Lower lobe of right lung (tissue), 2 donors: ENCODE data around the gene CRKL. TPM values are rescaled to one million over a fixed set of nuclear protein-coding genes. Genes with fewer than 3 reads are reported as not detected.

ENCODE experiments used
- ATAC-seq, 2 donors: fragments of 200-7000 bp; cut with Tn5 transposase; one replicate each; pipeline ENCODE4 v1.9.1; 2020 to 2022; ENCODE audit warnings: mild to moderate bottlenecking in 2 of 2, moderate library complexity in 2 of 2
- DNase-seq: peaks from one replicate; pipeline ENCODE4 v3.0.0-alpha.2; 2020
- H3K27ac ChIP-seq: fragments of 200-600 bp; one replicate; pipeline ENCODE4 v1.8.0; 2022
- H3K27me3 ChIP-seq: fragments of 200-600 bp; one replicate; pipeline ENCODE4 v1.8.0; 2022; ENCODE audit warnings: low read depth
- H3K36me3 ChIP-seq: fragments of 200-600 bp; one replicate; pipeline ENCODE4 v1.8.0; 2022; ENCODE audit warnings: mild to moderate bottlenecking
- H3K4me1 ChIP-seq: fragments of 200-600 bp; one replicate; pipeline ENCODE4 v1.8.0; 2022
- H3K4me3 ChIP-seq: fragments of 200-600 bp; one replicate; pipeline ENCODE4 v1.8.0; 2022; ENCODE audit warnings: mild to moderate bottlenecking
- H3K9me3 ChIP-seq: fragments of 200-600 bp; one replicate; pipeline ENCODE4 v1.8.0; 2022
- CTCF ChIP-seq: fragments of 200-600 bp; IDR thresholded peaks from one replicate; pipeline ENCODE4 v1.8.0; 2022; ENCODE audit warnings: antibody characterized with exemption, mild to moderate bottlenecking
- intact Hi-C: fragments of 100-400 bp; cut with DNase I; formaldehyde crosslinking; loops from one replicate; pipeline ENCODE4 v1.11.0; 2022
- total RNA-seq: library from RNA; stranded (reverse); fragmentation: NEBNext Ultra II Directional; extraction: Animal tissue kit (Norgen Biotek cat#: 25700); gene quantifications from one replicate; pipeline ENCODE4 v1.2.1, GENCODE V29; 2021
- donor health status: DM: no; HTN: yes; CAD: no; lungs with severe emphysema.

Gene CRKL
- total RNA-seq, 1 donor from 2014 or later: 53.5 TPM

DNA sequence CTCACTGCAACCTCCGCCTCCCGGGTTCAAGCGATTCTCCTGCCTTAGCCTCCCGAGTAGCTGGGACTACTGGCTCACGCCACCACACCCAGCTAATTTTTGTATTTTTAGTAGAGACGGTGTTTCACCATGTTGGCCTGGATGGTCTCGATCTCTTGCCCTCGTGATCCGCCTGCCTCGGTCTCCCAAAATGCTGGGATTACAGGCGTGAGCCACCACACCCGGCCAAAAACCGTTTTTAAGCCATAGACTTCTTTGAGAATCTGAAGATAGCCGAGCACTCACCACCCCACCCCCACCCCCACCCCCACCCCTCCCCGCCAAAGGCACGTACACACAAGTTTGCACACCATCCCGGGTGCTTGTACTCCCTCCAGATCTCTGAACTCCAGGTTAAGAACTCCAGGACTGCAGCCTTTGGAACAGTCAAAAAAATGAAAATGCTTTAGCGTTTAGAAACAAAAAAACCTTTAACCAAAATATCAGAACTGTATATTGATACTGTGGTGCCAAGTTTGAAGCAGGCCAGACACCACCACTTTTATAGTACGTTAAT, 1.5 kb downstream of the CRKL start:
- intact Hi-C loops: no loop called here
- H3K9me3 ChIP-seq: no peaks in the 10 kb centered on the region
- no peak for DNase-seq
- peak overlapping the region; percentile 94 for H3K27ac ChIP-seq
- peaks cover 45% of the 10 kb centered on the region for H3K4me1 ChIP-seq
- no peak for TF ChIP-seq CTCF
- ATAC-seq: no peak
- peak overlapping the region; percentile 87 for H3K4me3 ChIP-seq
- H3K36me3 ChIP-seq: no peaks in the 10 kb centered on the region
- H3K27me3 ChIP-seq: no peaks in the 10 kb centered on the region

- Histone ChIP-seq H3K4me3 (peak overlapping the region; percentile 87), H3K27me3 (no peaks in the 10 kb centered on the region), H3K9me3 (no peaks in the 10 kb centered on the region), H3K4me1 (peaks cover 45% of the 10 kb centered on the region), H3K36me3 (no peaks in the 10 kb centered on the region), H3K27ac (no peak overlapping the region)
- ATAC-seq (no peak), DNase-seq (no peak)
- intact Hi-C loops: no loop called here
- TF ChIP-seq CTCF: no peak
Observed at GRCh38 chr22:20919718-20920117, 2.5 kb downstream of the CRKL start.

DNA sequence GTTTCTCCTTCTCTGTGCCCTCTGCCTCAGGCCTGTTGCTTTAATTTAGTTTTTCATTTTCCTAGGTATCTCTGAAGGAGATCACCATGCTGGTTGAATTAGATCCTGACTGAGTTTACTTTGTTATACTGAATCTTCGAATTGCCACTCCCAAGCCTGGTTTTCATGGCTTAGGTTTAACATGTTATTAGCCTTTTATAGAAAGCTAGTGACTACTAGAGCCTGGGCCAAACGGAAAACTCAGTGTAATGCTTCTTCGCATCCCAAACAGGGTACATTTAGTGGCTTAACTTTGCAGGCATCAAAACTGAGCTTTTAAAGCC, 3.6 kb downstream of the CRKL start:
- H3K27ac ChIP-seq: no peak overlapping the region
- H3K9me3 ChIP-seq: no peaks in the 10 kb centered on the region
- no peaks in the 10 kb centered on the region for H3K27me3 ChIP-seq
- DNase-seq (no peak), ATAC-seq (no peak)
- peak overlapping the region; percentile 87 for H3K4me3 ChIP-seq
- TF ChIP-seq CTCF: no peak
- peaks cover 52% of the 10 kb centered on the region for H3K4me1 ChIP-seq
- H3K36me3 ChIP-seq: no peaks in the 10 kb centered on the region
- intact Hi-C loops: no loop called here

DNA sequence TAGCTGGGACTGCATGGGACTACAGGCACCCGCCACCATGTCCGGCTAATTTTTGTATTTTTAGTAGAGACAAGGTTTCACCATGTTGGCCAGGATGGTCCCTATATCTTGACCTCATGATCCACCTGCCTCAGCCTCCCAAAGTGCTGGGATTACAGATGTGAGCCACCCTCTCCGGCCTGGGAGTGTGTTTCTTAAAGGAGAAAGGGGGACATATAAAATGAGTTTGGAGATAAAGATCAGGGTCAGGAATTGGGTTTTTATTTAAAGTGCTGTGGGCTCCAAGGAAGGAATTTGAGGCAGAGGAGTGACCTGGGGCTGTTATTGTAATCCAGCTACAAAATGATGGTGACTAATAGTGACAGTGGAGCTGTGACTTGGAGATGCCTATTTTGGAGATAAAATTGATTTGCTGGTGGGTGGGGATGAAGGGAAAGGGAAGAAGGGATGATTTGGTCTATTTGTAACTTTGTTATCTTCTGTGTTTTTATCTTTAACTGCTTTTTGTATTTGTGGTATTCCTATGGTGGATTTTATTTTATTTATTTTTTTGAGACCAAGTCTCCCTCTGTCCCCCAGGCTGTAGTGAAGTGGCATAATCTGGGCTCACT, 5.0 kb downstream of the CRKL start:
- H3K4me1 ChIP-seq: peaks cover 58% of the 10 kb centered on the region
- intact Hi-C loops: no loop called here

GRCh38 chr22:20926243-20926642, 9.0 kb downstream of the CRKL start:
- Histone ChIP-seq H3K9me3 (no peaks in the 10 kb centered on the region), H3K4me3 (no peak overlapping the region), H3K27ac (no peak overlapping the region), H3K4me1 (peaks cover 37% of the 10 kb centered on the region), H3K36me3 (no peaks in the 10 kb centered on the region), H3K27me3 (no peaks in the 10 kb centered on the region)
- no peak for TF ChIP-seq CTCF
- ATAC-seq (peak in 1 of 2 donors; percentile 27), DNase-seq (no peak)
- intact Hi-C loops: no loop called here

More for the DNA sequence above, 5.0 kb downstream of the CRKL start:
- DNase-seq: no peak
- Histone ChIP-seq H3K4me3 (no peak overlapping the region), H3K27me3 (no peaks in the 10 kb centered on the region), H3K9me3 (no peaks in the 10 kb centered on the region), H3K36me3 (no peaks in the 10 kb centered on the region), H3K27ac (no peak overlapping the region)
- TF ChIP-seq CTCF: no peak
- ATAC-seq: no peak
